Body of pancreas (tissue), 4 donors: ENCODE results near the gene ABHD12.

ENCODE experiments used
- POLR2A ChIP-seq, 3 donors: fragments of 450-650 bp; IDR thresholded peaks; one replicate each; pipeline ENCODE4 v1.6.1; 2016; ENCODE audit warnings: antibody characterized with exemption in 3 of 3, mild to moderate bottlenecking in 2 of 3
- TF ChIP-seq, protein P1 (sequence below), 7 experiments: fragments of 450-650 bp in 4 of 7; fragments of 200-600 bp in 3 of 7; sonication (generic) in 3 of 7; IDR thresholded peaks; one replicate each; pipeline ENCODE4 v1.5.1; 2016 to 2019; ENCODE audit warnings: antibody characterized with exemption in 7 of 7

DNA sequence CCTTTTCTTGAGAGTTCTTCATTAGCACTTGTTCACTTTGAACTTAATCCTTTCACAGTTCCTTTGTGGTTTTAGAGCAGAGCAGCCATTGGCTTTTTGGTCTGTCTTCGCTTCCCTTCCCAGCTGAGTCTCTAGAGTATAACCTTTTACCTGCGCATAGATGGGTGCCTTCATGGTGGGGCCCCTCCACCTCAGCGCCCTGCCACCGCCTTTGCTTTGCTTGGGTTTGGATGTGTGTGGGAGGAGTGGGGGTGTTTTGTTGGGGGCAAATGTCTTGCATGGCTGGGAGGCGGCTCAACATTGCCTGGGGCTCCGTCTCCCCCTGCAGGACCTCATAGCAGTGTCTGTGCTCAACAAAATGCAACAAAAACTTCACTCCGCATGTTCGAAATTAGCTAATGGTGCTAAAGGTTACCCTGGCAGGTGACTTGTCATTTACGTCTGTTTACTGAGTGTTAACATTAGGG lies 130.8 kb downstream of the ABHD12 start:
- TF ChIP-seq, protein P1, sequence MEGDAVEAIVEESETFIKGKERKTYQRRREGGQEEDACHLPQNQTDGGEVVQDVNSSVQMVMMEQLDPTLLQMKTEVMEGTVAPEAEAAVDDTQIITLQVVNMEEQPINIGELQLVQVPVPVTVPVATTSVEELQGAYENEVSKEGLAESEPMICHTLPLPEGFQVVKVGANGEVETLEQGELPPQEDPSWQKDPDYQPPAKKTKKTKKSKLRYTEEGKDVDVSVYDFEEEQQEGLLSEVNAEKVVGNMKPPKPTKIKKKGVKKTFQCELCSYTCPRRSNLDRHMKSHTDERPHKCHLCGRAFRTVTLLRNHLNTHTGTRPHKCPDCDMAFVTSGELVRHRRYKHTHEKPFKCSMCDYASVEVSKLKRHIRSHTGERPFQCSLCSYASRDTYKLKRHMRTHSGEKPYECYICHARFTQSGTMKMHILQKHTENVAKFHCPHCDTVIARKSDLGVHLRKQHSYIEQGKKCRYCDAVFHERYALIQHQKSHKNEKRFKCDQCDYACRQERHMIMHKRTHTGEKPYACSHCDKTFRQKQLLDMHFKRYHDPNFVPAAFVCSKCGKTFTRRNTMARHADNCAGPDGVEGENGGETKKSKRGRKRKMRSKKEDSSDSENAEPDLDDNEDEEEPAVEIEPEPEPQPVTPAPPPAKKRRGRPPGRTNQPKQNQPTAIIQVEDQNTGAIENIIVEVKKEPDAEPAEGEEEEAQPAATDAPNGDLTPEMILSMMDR (IDR thresholded peaks at IDR 0.05): no peak
- TF ChIP-seq POLR2A (IDR thresholded peaks at IDR 0.05): no peak
